Measurements from ENCODE around the gene ETNK2. TPM values are rescaled to one million over a fixed set of nuclear protein-coding genes. Genes with fewer than 3 reads are reported as not detected.

Gene ETNK2
- total RNA-seq, 2 donors from 2014 or later = 25.3 to 84.5 TPM

- no peaks in the 10 kb centered on the region for H3K36me3 ChIP-seq
- no peak overlapping the region for H3K27ac ChIP-seq
- no peak overlapping the region for H3K4me3 ChIP-seq
- no peaks in the 10 kb centered on the region for H3K9me3 ChIP-seq
- H3K27me3 ChIP-seq (replicated peaks; ENCODE audit: insufficient read depth) = no peaks in the 10 kb centered on the region
- TF ChIP-seq POLR2AphosphoS5 (IDR thresholded peaks at IDR 0.05) (no peak), CTCF (IDR thresholded peaks at IDR 0.05) (no peak), POLR2A (IDR thresholded peaks at IDR 0.05) (no peak)
- DNase-seq (ENCODE audit: low spot score) = no peak
- intact Hi-C loops (cut with DNase I) = no loop called here
- WGBS = 83% methylated on average over 5 of the region's 5 CpGs
- peaks cover 8% of the 10 kb centered on the region for H3K4me1 ChIP-seq (replicated peaks)
Observed at GRCh38 chr1:204197068-204197467, 45.2 kb upstream of the ETNK2 start.

DNA sequence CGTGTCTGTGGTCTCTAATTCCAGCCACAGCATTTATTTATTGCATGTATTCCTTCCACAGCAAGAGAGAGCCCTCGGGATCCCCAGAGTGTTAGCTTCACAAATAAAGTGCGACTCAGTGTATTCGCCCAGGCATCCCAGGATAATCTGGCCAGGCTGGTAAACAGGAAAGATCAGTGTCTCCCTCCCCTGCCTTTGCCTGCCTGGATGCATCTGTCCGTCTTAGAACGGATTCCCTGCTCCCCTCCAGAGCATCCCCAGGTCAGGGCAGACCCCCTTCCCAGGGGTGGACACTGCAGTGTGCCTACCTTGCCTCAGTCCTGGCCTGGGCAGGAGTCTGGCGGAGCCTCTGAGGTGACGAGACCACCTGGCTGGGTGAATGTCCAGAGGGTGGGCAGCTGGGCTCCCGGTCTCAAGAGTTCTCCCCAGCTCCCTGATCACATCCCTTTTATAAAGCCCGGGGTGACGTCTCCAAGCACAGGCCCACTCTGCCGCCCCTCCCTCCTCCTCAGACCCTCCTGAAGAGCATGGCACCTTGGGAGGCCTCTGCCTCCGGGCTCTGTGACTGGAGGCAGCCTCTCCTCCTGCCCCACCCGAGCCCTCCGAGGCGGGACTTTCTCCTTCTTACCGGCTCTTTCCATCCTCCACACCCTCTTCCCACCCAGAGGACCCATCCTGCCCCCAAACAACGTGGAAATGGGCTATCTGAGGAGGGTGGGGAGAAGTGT is 44.4 kb upstream of the ETNK2 start, which contains the start of gene KISS1:
Gene KISS1, minus strand, starts transcription at position 424 of the 728 bp plus-strand sequence. CDS start 3,615 bp downstream, outside the sequence.
- TF ChIP-seq POLR2AphosphoS5 (IDR thresholded peaks at IDR 0.05) (no peak), CTCF (IDR thresholded peaks at IDR 0.05) (no peak), POLR2A (IDR thresholded peaks at IDR 0.05) (no peak)
- peak; percentile 31 for DNase-seq (ENCODE audit: low spot score)
- Histone ChIP-seq H3K4me3 (no peak within 1 kb of the TSS), H3K9me3 (no peaks in the 10 kb centered on the region), H3K36me3 (no peaks in the 10 kb centered on the region), H3K27ac (no peak within 1 kb of the TSS), H3K27me3 (replicated peaks; ENCODE audit: insufficient read depth) (no peaks in the 10 kb centered on the region), H3K4me1 (replicated peaks) (peaks cover 8% of the 10 kb centered on the region)
- WGBS = 53% methylated on average over 18 of the region's 18 CpGs
- intact Hi-C loops (cut with DNase I) = no loop called here

- H3K27me3 ChIP-seq (replicated peaks; ENCODE audit: insufficient read depth) = no peaks in the 10 kb centered on the region
- TF ChIP-seq POLR2AphosphoS5 (IDR thresholded peaks at IDR 0.05) = no peak
- TF ChIP-seq POLR2A (IDR thresholded peaks at IDR 0.05) = no peak
- no peak for TF ChIP-seq CTCF (IDR thresholded peaks at IDR 0.05)
- no peak overlapping the region for H3K27ac ChIP-seq
- intact Hi-C loops (cut with DNase I) = no loop called here
- 59% methylated on average over 7 of the region's 7 CpGs for WGBS
- H3K36me3 ChIP-seq = no peaks in the 10 kb centered on the region
- peaks cover 8% of the 10 kb centered on the region for H3K4me1 ChIP-seq (replicated peaks)
- no peak overlapping the region for H3K4me3 ChIP-seq
- DNase-seq (ENCODE audit: low spot score) = no peak
- no peaks in the 10 kb centered on the region for H3K9me3 ChIP-seq
Observed at GRCh38 chr1:204194771-204195170, 42.9 kb upstream of the ETNK2 start.

GRCh38 chr1:204194080-204194479 is 42.2 kb upstream of the ETNK2 start:
- WGBS = 29% methylated on average over 2 of the region's 2 CpGs
- intact Hi-C loops (cut with DNase I) = no loop called here
- TF ChIP-seq POLR2A (IDR thresholded peaks at IDR 0.05) (no peak), POLR2AphosphoS5 (IDR thresholded peaks at IDR 0.05) (peak; percentile 50), CTCF (IDR thresholded peaks at IDR 0.05) (no peak)
- no peak overlapping the region for H3K27ac ChIP-seq
- H3K9me3 ChIP-seq = no peaks in the 10 kb centered on the region
- peak; percentile 81 for DNase-seq (ENCODE audit: low spot score)
- H3K27me3 ChIP-seq (replicated peaks; ENCODE audit: insufficient read depth) = no peaks in the 10 kb centered on the region
- H3K4me1 ChIP-seq (replicated peaks) = peaks cover 8% of the 10 kb centered on the region
- H3K4me3 ChIP-seq = no peak overlapping the region
- H3K36me3 ChIP-seq = no peaks in the 10 kb centered on the region
